Mucosa of descending colon (tissue), 3 donors: ENCODE results near the gene DPY19L1. TPM values are rescaled to one million over a fixed set of nuclear protein-coding genes. Genes with fewer than 3 reads are reported as not detected.
A peak's percentile ranks its signal among the peaks of the same experiment; 100 is the strongest.
"Not testable (repeated sequence)": the region's sequence is repeated elsewhere in the genome, so short reads cannot be mapped to it uniquely, and the experiment has no call there.

Experiments used
- ATAC-seq: fragments of 200-7000 bp; cut with Tn5 transposase; one replicate; pipeline ENCODE4 v1.9.1; 2020; ENCODE audit warnings: mild to moderate bottlenecking, moderate library complexity
- DNase-seq, 3 donors: peaks; one replicate each; pipeline ENCODE4 v3.0.0-alpha.2; 2020
- H3K36me3 ChIP-seq: fragments of 200-600 bp; one replicate; pipeline ENCODE4 v1.8.0; 2021; ENCODE audit warnings: low read depth, mild to moderate bottlenecking
- H3K4me1 ChIP-seq: fragments of 200-600 bp; one replicate; pipeline ENCODE4 v1.8.0; 2021; ENCODE audit warnings: low read depth, mild to moderate bottlenecking
- H3K4me3 ChIP-seq: fragments of 200-600 bp; one replicate; pipeline ENCODE4 v1.8.0; 2021; ENCODE audit warnings: mild to moderate bottlenecking
- H3K9me3 ChIP-seq: fragments of 200-600 bp; one replicate; pipeline ENCODE4 v1.8.0; 2021; ENCODE audit warnings: mild to moderate bottlenecking
- intact Hi-C, 2 donors: fragments of 100-400 bp; cut with DNase I in 1 of 2; cut with micrococcal nuclease in 1 of 2; formaldehyde crosslinking; loops; one replicate each; pipeline versions ENCODE4 v1.11.0 to v1.11.1; 2022; cut with DNase I, micrococcal nuclease
- total RNA-seq, 3 donors: library from RNA; stranded (reverse); fragmentation: NEBNext Ultra II Directional in 2 of 3; extraction: Animal tissue kit (Norgen Biotek cat#: 25700) in 2 of 3; gene quantifications; one replicate each; pipeline versions ENCODE4 v1.2.1 to v1.2.4, GENCODE V29; 2021 to 2023
- TF ChIP-seq, protein P1 (sequence below): fragments of 200-600 bp; IDR thresholded peaks from one replicate; pipeline ENCODE4 v1.8.0; 2022; ENCODE audit warnings: antibody characterized with exemption, mild to moderate bottlenecking
- donor health status: DM: no; HTN: no; CAD: no; lungs with moderate emphysema.
- donor health status: DM: no; HTN: no; CAD: no.
- donor health status: DM: no; HTN: yes; CAD: no.

The DPY19L1 gene
- total RNA-seq, 3 donors from 2014 or later: 18.6 to 27.1 (median 20.8) TPM

- ATAC-seq, H3K4me1 ChIP-seq, H3K9me3 ChIP-seq, H3K4me3 ChIP-seq, intact Hi-C loops, DNase-seq, H3K36me3 ChIP-seq: not testable (repeated sequence)
These were observed 10.1 kb upstream of the DPY19L1 start for GRCh38 chr7:35047263-35047911.

- H3K9me3 ChIP-seq, ATAC-seq, DNase-seq, H3K4me3 ChIP-seq, H3K36me3 ChIP-seq, H3K4me1 ChIP-seq, intact Hi-C loops: not testable (repeated sequence)
These were observed 6.0 kb upstream of the DPY19L1 start for GRCh38 chr7:35043301-35043700.

DNA sequence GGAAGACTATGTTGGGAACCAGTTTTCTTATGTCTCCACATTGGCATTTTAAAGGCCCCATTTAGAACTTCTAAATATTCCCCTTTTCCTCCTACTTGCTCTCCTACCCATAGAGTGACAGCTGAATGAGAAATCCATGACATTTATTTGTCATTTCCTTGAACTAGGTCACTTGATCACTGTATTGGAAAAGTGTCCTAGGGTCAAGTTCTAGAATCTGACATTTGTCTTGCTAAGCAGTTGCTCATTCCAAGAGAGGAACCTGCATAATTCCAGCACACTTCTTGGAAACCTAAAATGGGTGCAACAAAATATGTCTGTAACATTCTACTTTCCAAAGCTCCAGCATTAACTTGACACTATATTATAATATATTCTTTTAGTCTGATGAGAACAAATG, 3.6 kb upstream of the DPY19L1 start:
- H3K36me3 ChIP-seq: no peaks in the 10 kb centered on the region
- TF ChIP-seq, protein P1, sequence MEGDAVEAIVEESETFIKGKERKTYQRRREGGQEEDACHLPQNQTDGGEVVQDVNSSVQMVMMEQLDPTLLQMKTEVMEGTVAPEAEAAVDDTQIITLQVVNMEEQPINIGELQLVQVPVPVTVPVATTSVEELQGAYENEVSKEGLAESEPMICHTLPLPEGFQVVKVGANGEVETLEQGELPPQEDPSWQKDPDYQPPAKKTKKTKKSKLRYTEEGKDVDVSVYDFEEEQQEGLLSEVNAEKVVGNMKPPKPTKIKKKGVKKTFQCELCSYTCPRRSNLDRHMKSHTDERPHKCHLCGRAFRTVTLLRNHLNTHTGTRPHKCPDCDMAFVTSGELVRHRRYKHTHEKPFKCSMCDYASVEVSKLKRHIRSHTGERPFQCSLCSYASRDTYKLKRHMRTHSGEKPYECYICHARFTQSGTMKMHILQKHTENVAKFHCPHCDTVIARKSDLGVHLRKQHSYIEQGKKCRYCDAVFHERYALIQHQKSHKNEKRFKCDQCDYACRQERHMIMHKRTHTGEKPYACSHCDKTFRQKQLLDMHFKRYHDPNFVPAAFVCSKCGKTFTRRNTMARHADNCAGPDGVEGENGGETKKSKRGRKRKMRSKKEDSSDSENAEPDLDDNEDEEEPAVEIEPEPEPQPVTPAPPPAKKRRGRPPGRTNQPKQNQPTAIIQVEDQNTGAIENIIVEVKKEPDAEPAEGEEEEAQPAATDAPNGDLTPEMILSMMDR: no peak
- DNase-seq (no peak), ATAC-seq (no peak)
- intact Hi-C loops: no loop called here
- H3K4me3 ChIP-seq: no peak overlapping the region
- H3K9me3 ChIP-seq: no peaks in the 10 kb centered on the region
- H3K4me1 ChIP-seq: peaks cover 9% of the 10 kb centered on the region

DNA sequence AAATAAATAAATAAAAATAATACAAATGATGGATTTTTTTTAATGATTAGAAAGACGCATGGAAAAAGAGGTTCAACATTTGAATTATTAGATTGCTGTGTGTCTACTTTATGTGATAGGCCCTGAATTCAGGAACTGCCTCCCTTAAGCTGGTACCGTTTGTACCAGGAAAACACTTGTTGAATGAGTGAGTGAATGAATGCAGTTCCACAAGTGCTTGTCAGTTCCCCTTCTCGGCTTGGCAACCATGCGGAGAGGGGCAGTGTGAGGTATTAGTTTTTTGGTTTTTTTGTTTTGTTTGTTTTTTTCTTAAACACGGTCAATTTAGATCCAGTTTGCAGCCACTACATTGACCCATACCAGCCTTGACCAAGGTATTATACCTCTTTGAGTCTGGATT, 2.1 kb upstream of the DPY19L1 start:
- intact Hi-C loops: loop anchor here in 1 of 2 donors (10.0 kb wide), 1 partner anchor 215 kb away; no protein-coding TSS in a partner anchor
- peaks cover 14% of the 10 kb centered on the region for H3K4me1 ChIP-seq
- H3K36me3 ChIP-seq: no peaks in the 10 kb centered on the region
- H3K9me3 ChIP-seq: no peaks in the 10 kb centered on the region
- DNase-seq (no peak), ATAC-seq (no peak)
- no peak overlapping the region for H3K4me3 ChIP-seq
- TF ChIP-seq, protein P1: no peak

GRCh38 chr7:35038354-35038753, 1.1 kb upstream of the DPY19L1 start:
- DNase-seq: peak in 1 of 3 donors; percentile 10
- intact Hi-C loops: loop anchor here in 1 of 2 donors (10.0 kb wide), 1 partner anchor 214 kb away; no protein-coding TSS in a partner anchor
- ATAC-seq: no peak
- TF ChIP-seq, protein P1: no peak
- Histone ChIP-seq H3K4me3 (no peak overlapping the region), H3K9me3 (no peaks in the 10 kb centered on the region), H3K36me3 (no peaks in the 10 kb centered on the region), H3K4me1 (peaks cover 20% of the 10 kb centered on the region)

- TF ChIP-seq, protein P1: peak; percentile 77
- intact Hi-C loops: loop anchor here in 1 of 2 donors (10.0 kb wide), 1 partner anchor 213 kb away; no protein-coding TSS in a partner anchor
These were observed 449 bp upstream of the DPY19L1 start for GRCh38 chr7:35037526-35038341.

More at GRCh38 chr7:35037526-35038341, 449 bp upstream of the DPY19L1 start:
- H3K4me3 ChIP-seq: peak overlapping the region; percentile 42
- DNase-seq: peak; percentile 96 to 97 (median 96)
- H3K9me3 ChIP-seq: no peaks in the 10 kb centered on the region
- peak; percentile 92 for ATAC-seq
- peaks cover 20% of the 10 kb centered on the region for H3K4me1 ChIP-seq
- H3K36me3 ChIP-seq: no peaks in the 10 kb centered on the region
